ENCODE results near the gene SDC4.

GRCh38 chr20:45392733-45393132 is 44.5 kb upstream of the SDC4 start:
- TF ChIP-seq CTCF (IDR thresholded peaks at IDR 0.05) (no peak), POLR2AphosphoS5 (IDR thresholded peaks at IDR 0.05) (no peak)
